H9 (cell line): ENCODE results near the gene MMAA. TPM values are rescaled to one million over a fixed set of nuclear protein-coding genes. Genes with fewer than 3 reads are reported as not detected.

Experiments
- DNase-seq: peaks from one replicate; pipeline ENCODE4 v3.0.0-alpha.2; 2017
- H2AFZ ChIP-seq: one replicate; pipeline ENCODE4 v1.6.1; 2013; ENCODE audit warnings: mild to moderate bottlenecking, low read length, control low read depth, moderate library complexity
- H2AK5ac ChIP-seq: 2 replicates; pipeline ENCODE4 v1.6.1; 2013; ENCODE audit warnings: low read length, control low read depth, mixed read lengths; ENCODE audit not compliant: insufficient read length
- H2BK120ac ChIP-seq: one replicate; pipeline ENCODE4 v1.6.1; 2013; ENCODE audit warnings: low read depth, mild to moderate bottlenecking, low read length, control low read depth, inconsistent platforms; ENCODE audit not compliant: poor library complexity, severe bottlenecking
- H2BK12ac ChIP-seq: 2 replicates; pipeline ENCODE4 v1.6.1; 2013; ENCODE audit warnings: low read length, control low read depth, mixed read lengths, low read depth; ENCODE audit not compliant: insufficient read length
- H2BK15ac ChIP-seq: 2 replicates; pipeline ENCODE4 v1.6.1; 2013; ENCODE audit warnings: low read depth, low read length, control low read depth
- H2BK20ac ChIP-seq: one replicate; pipeline ENCODE4 v1.6.1; 2013; ENCODE audit warnings: low read depth, mild to moderate bottlenecking, low read length, control low read depth, inconsistent platforms; ENCODE audit not compliant: poor library complexity, severe bottlenecking
- H2BK5ac ChIP-seq: 2 replicates; pipeline ENCODE4 v1.6.1; 2013; ENCODE audit warnings: low read length, control low read depth, mixed read lengths; ENCODE audit not compliant: insufficient read length
- H3K14ac ChIP-seq: 2 replicates; pipeline ENCODE4 v1.6.1; 2013; ENCODE audit warnings: low read length, control low read depth; ENCODE audit not compliant: insufficient read depth
- H3K18ac ChIP-seq: 2 replicates; pipeline ENCODE4 v1.6.1; 2013; ENCODE audit warnings: low read depth, mild to moderate bottlenecking, mixed read lengths, low read length, control low read depth; ENCODE audit not compliant: insufficient read length
- H3K23ac ChIP-seq: 2 replicates; pipeline ENCODE4 v1.6.1; 2013; ENCODE audit warnings: low read length, control low read depth, mixed read lengths, low read depth; ENCODE audit not compliant: insufficient read length
- H3K23me2 ChIP-seq: 2 replicates; pipeline ENCODE4 v1.6.1; 2013; ENCODE audit warnings: low read depth, mild to moderate bottlenecking, mixed read lengths, low read length, control low read depth; ENCODE audit not compliant: insufficient read length, poor library complexity, severe bottlenecking
- H3K27ac ChIP-seq: 2 replicates; pipeline ENCODE4 v1.5.1; 2013; ENCODE audit warnings: low read length, control low read depth, mixed read lengths, low read depth; ENCODE audit not compliant: insufficient read length
- H3K27me3 ChIP-seq: 2 replicates; pipeline ENCODE4 v1.6.1; 2013; ENCODE audit warnings: low read length, control low read depth, inconsistent platforms; ENCODE audit not compliant: insufficient read depth
- H3K4ac ChIP-seq: 2 replicates; pipeline ENCODE4 v1.6.1; 2013; ENCODE audit warnings: low read depth, mild to moderate bottlenecking, control low read depth, inconsistent platforms, low read length, moderate library complexity
- H3K4me1 ChIP-seq: 2 replicates; pipeline ENCODE4 v1.6.1; 2013; ENCODE audit warnings: low read length, control low read depth, inconsistent platforms; ENCODE audit not compliant: insufficient read depth
- H3K4me2 ChIP-seq: 2 replicates; pipeline ENCODE4 v1.6.1; 2013; ENCODE audit warnings: low read length, control low read depth, mixed read lengths; ENCODE audit not compliant: insufficient read length, insufficient read depth
- H3K56ac ChIP-seq: 2 replicates; pipeline ENCODE4 v1.6.1; 2013; ENCODE audit warnings: low read depth, mild to moderate bottlenecking, mixed read lengths, low read length, control low read depth; ENCODE audit not compliant: insufficient read length
- H3K79me1 ChIP-seq: 2 replicates; pipeline ENCODE4 v1.6.1; 2013; ENCODE audit warnings: low read depth, mild to moderate bottlenecking, moderate library complexity, low read length, control low read depth, inconsistent platforms; ENCODE audit not compliant: insufficient read depth, poor library complexity, severe bottlenecking
- H3K79me2 ChIP-seq: 2 replicates; pipeline ENCODE4 v1.6.1; 2013; ENCODE audit warnings: low read length, control low read depth, inconsistent platforms; ENCODE audit not compliant: insufficient read depth
- H3K9ac ChIP-seq: 2 replicates; pipeline ENCODE4 v1.6.1; 2013; ENCODE audit warnings: low read length, control low read depth, mixed read lengths; ENCODE audit not compliant: insufficient read length; ENCODE audit errors: extremely low read depth
- H3K9me3 ChIP-seq: one replicate; pipeline ENCODE4 v1.6.1; 2013; ENCODE audit warnings: low read depth, low read length, inconsistent platforms; ENCODE audit not compliant: control insufficient read depth
- H3T11ph ChIP-seq: one replicate; pipeline ENCODE4 v1.6.1; 2013; ENCODE audit warnings: mild to moderate bottlenecking, low read length, control low read depth, inconsistent platforms
- H4K20me1 ChIP-seq: one replicate; pipeline ENCODE4 v1.6.1; 2013; ENCODE audit not compliant: control insufficient read depth, insufficient read length, insufficient read depth
- H4K5ac ChIP-seq: 2 replicates; pipeline ENCODE4 v1.6.1; 2013; ENCODE audit warnings: low read depth, mild to moderate bottlenecking, mixed read lengths, low read length, control low read depth; ENCODE audit not compliant: insufficient read length
- H4K8ac ChIP-seq: replicated peaks from 2 replicates; pipeline ENCODE4 v1.6.1; 2013; ENCODE audit warnings: low read length, control low read depth, mixed read lengths, low read depth; ENCODE audit not compliant: insufficient read length
- H4K91ac ChIP-seq: 2 replicates; pipeline ENCODE4 v1.6.1; 2013; ENCODE audit warnings: low read depth, mild to moderate bottlenecking, moderate library complexity, mixed read lengths, low read length, control low read depth; ENCODE audit not compliant: insufficient read length
- H3K27ac Mint-ChIP-seq, 3 experiments: 2 replicates in 2 of 3; 3 replicates in 1 of 3; pipeline ENCODE4 v1.8.0; 2020 to 2021; ENCODE audit warnings: mixed read lengths in 3 of 3, mild to moderate bottlenecking in 1 of 3, moderate library complexity in 1 of 3
- H3K27me3 Mint-ChIP-seq: 2 replicates; pipeline ENCODE4 v1.8.0; 2021; ENCODE audit warnings: low read depth, mild to moderate bottlenecking, moderate library complexity, mixed read lengths
- H3K36me3 Mint-ChIP-seq, 3 experiments: 2 replicates in 2 of 3; 3 replicates in 1 of 3; pipeline ENCODE4 v1.8.0; 2020 to 2021; ENCODE audit warnings: low read depth in 3 of 3, mixed read lengths in 3 of 3; ENCODE audit not compliant: insufficient read depth in 1 of 3
- H3K4me1 Mint-ChIP-seq, 2 experiments: 2 replicates each; pipeline ENCODE4 v1.8.0; 2020; ENCODE audit warnings: mixed read lengths in 2 of 2
- H3K4me3 Mint-ChIP-seq, 2 experiments: 2 replicates in 1 of 2; 3 replicates in 1 of 2; pipeline ENCODE4 v1.8.0; 2020 to 2021; ENCODE audit warnings: mild to moderate bottlenecking in 2 of 2, mixed read lengths in 2 of 2, moderate library complexity in 1 of 2
- H3K9me3 Mint-ChIP-seq, 2 experiments: 2 replicates in 1 of 2; 3 replicates in 1 of 2; pipeline ENCODE4 v1.8.0; 2020; ENCODE audit warnings: mild to moderate bottlenecking in 2 of 2, mixed read lengths in 2 of 2, moderate library complexity in 1 of 2
- WGBS: extraction: QIAGEN DNeasy Blood & Tissue Kit; methylation state at CpG from one replicate; pipeline ENCODE4 v1.1.7; 2013; ENCODE audit warnings: missing lambda C conversion rate, low lambda C conversion rate, mixed read lengths; ENCODE audit not compliant: insufficient read length; ENCODE audit errors: extremely low coverage; 5-methylcytosine and 5-hydroxymethylcytosine counted together
- total RNA-seq: library from RNA; stranded (reverse); gene quantifications from 2 replicates; pipeline ENCODE4 v1.2.1, GENCODE V29; 2021
- TF ChIP-seq, protein P1 (sequence below): fragments of 200-600 bp; sonication (generic); conservative IDR thresholded peaks from 3 replicates; pipeline ENCODE4 v1.8.0; 2021; ENCODE audit warnings: antibody characterized with exemption, mild to moderate bottlenecking

MMAA gene
- total RNA-seq, 1 experiment from 2014 or later: 3.0 TPM

GRCh38 chr4:145644699-145645098, 25.5 kb downstream of the MMAA start:
- no peaks in the 10 kb centered on the region for H4K20me1 ChIP-seq
- H2BK5ac ChIP-seq: no peak overlapping the region
- H3K27me3 ChIP-seq: no peaks in the 10 kb centered on the region
- no peak overlapping the region for H3K27ac ChIP-seq
- no peaks in the 10 kb centered on the region for H3K23me2 ChIP-seq
- H3K4me2 ChIP-seq: no peak overlapping the region
- H3K9me3 Mint-ChIP-seq: no peaks in the 10 kb centered on the region; a peak in 1 of 5 replicates
- H2AK5ac ChIP-seq: no peak overlapping the region
- no peak overlapping the region for H4K8ac ChIP-seq
- H3K9me3 ChIP-seq: no peaks in the 10 kb centered on the region
- no peak overlapping the region for H3K14ac ChIP-seq
- H3K4me1 ChIP-seq: no peaks in the 10 kb centered on the region
- DNase-seq: no peak
- TF ChIP-seq, protein P1, sequence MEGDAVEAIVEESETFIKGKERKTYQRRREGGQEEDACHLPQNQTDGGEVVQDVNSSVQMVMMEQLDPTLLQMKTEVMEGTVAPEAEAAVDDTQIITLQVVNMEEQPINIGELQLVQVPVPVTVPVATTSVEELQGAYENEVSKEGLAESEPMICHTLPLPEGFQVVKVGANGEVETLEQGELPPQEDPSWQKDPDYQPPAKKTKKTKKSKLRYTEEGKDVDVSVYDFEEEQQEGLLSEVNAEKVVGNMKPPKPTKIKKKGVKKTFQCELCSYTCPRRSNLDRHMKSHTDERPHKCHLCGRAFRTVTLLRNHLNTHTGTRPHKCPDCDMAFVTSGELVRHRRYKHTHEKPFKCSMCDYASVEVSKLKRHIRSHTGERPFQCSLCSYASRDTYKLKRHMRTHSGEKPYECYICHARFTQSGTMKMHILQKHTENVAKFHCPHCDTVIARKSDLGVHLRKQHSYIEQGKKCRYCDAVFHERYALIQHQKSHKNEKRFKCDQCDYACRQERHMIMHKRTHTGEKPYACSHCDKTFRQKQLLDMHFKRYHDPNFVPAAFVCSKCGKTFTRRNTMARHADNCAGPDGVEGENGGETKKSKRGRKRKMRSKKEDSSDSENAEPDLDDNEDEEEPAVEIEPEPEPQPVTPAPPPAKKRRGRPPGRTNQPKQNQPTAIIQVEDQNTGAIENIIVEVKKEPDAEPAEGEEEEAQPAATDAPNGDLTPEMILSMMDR: no peak; the same call in 2 of the 3 replicates
- no peak overlapping the region for H3T11ph ChIP-seq
- no peak overlapping the region for H4K91ac ChIP-seq
- no peaks in the 10 kb centered on the region for H3K79me2 ChIP-seq
- WGBS: no CpG with 5 or more reads among the region's 3 CpGs
- H3K4ac ChIP-seq: no peak overlapping the region
- no peak overlapping the region for H2BK12ac ChIP-seq
- no peak overlapping the region for H2BK120ac ChIP-seq
- H3K56ac ChIP-seq: no peak overlapping the region
- no peak overlapping the region for H3K23ac ChIP-seq
- no peak overlapping the region for H3K18ac ChIP-seq
- no peak overlapping the region for H2AFZ ChIP-seq
- no peaks in the 10 kb centered on the region for H3K36me3 Mint-ChIP-seq
- H2BK20ac ChIP-seq: no peak overlapping the region
- no peaks in the 10 kb centered on the region for H3K27me3 Mint-ChIP-seq
- no peak overlapping the region for H2BK15ac ChIP-seq
- H3K4me3 Mint-ChIP-seq: no peak overlapping the region
- no peaks in the 10 kb centered on the region for H3K79me1 ChIP-seq
- H4K5ac ChIP-seq: no peak overlapping the region
- no peak overlapping the region for H3K27ac Mint-ChIP-seq
- peaks cover 0 to 10% of the 10 kb centered on the region in 2 experiments; a peak in 3 of 4 replicates for H3K4me1 Mint-ChIP-seq
- H3K9ac ChIP-seq: no peak overlapping the region
